GM12878 (cell line): ENCODE data around the gene ANO6. TPM values are rescaled to one million over a fixed set of nuclear protein-coding genes. Genes with fewer than 3 reads are reported as not detected.
A peak's percentile ranks its signal among the peaks of the same experiment; 100 is the strongest.

Source experiments
- ATAC-seq: fragments of 200-7000 bp; cut with Tn5 transposase; 3 replicates; pipeline ENCODE4 v1.9.1; 2020; ENCODE audit warnings: mild to moderate bottlenecking, moderate library complexity
- BruUV-seq: library from RNA; stranded (reverse); fragments of 400-500 nt; replicated peaks from 2 replicates; lab custom pipeline; 2021; lab: Mats Ljungman, UMichigan
- CTCF ChIA-PET: fragments of 300-600 bp; sonication (Branson Sonifier 250); formaldehyde crosslinking; extraction: SDS; loops from one replicate; lab custom pipeline; 2021; ENCODE audit warnings: inconsistent platforms; lab: Yijun Ruan, JAX
- POLR2A ChIA-PET: fragments of 350-600 bp; formaldehyde crosslinking; extraction: SDS; loops from one replicate; lab custom pipeline; 2021; ENCODE audit warnings: inconsistent platforms; lab: Charles Lee
- RAD21 ChIA-PET: fragments of 300-600 bp; sonication (Branson Sonifier 250); formaldehyde crosslinking; loops from one replicate; lab custom pipeline; 2023; ENCODE audit warnings: antibody characterized with exemption; ENCODE audit not compliant: unreplicated experiment; lab: Charles Lee
- SMC1A ChIA-PET: fragments of 300-600 bp; sonication (Branson Sonifier 250); formaldehyde crosslinking; loops from one replicate; lab custom pipeline; 2023; ENCODE audit not compliant: unreplicated experiment, uncharacterized antibody; lab: Charles Lee
- DNase-seq: peaks from one replicate; pipeline ENCODE4 v3.0.0-alpha.2; 2011; ENCODE audit warnings: low read depth, low spot score
- FAIRE-seq: peaks from 3 replicates; lab custom pipeline; 2011; peaks lifted over from hg19 to GRCh38; lab: Jason Lieb, UNC
- H2AFZ ChIP-seq: 2 replicates; pipeline ENCODE4 v1.6.0; 2011; ENCODE audit warnings: low read depth, low read length, control low read depth; ENCODE audit not compliant: control insufficient read depth
- H3K27ac ChIP-seq: 2 replicates; pipeline ENCODE4 v1.5.1; 2011; ENCODE audit warnings: control low read depth; ENCODE audit not compliant: control insufficient read depth, insufficient read depth
- H3K27me3 ChIP-seq, 2 experiments: replicated peaks in 1 of 2; 2 replicates each; pipeline versions ENCODE4 v1.6.0 to v1.6.1; 2011; ENCODE audit warnings: low read length in 1 of 2; ENCODE audit not compliant: control insufficient read depth in 2 of 2, insufficient read depth in 2 of 2
- H3K36me3 ChIP-seq, 2 experiments: 2 replicates each; pipeline ENCODE4 v1.5.1; 2011; ENCODE audit warnings: low read length in 1 of 2; ENCODE audit not compliant: control insufficient read depth in 2 of 2, insufficient read depth in 2 of 2
- H3K4me1 ChIP-seq: 2 replicates; pipeline ENCODE4 v1.6.1; 2011; ENCODE audit warnings: mild to moderate bottlenecking, low read length, moderate library complexity, mixed read lengths; ENCODE audit not compliant: control insufficient read depth, insufficient read depth
- H3K4me2 ChIP-seq: 2 replicates; pipeline ENCODE4 v1.6.0; 2011; ENCODE audit warnings: control low read depth; ENCODE audit not compliant: control insufficient read depth, insufficient read depth
- H3K4me3 ChIP-seq: fragments of 200-600 bp; sonication (generic); 2 replicates; pipeline ENCODE4 v1.5.1; 2016
- H3K79me2 ChIP-seq: 2 replicates; pipeline ENCODE4 v1.6.0; 2011; ENCODE audit warnings: low read length; ENCODE audit not compliant: control insufficient read depth, insufficient read depth
- H3K9ac ChIP-seq: 2 replicates; pipeline ENCODE4 v1.8.0; 2011; ENCODE audit warnings: low read length, control low read depth, mixed read lengths; ENCODE audit not compliant: control insufficient read depth, insufficient read depth
- H3K9me3 ChIP-seq: replicated peaks from 3 replicates; pipeline ENCODE4 v1.5.1; 2011; ENCODE audit warnings: mild to moderate bottlenecking, low read length; ENCODE audit not compliant: control insufficient read depth, insufficient read depth
- H4K20me1 ChIP-seq: 2 replicates; pipeline ENCODE4 v1.6.0; 2011; ENCODE audit not compliant: control insufficient read depth, insufficient read depth
- BCL11A ChIP-seq: IDR thresholded peaks from 2 replicates; pipeline ENCODE4 v1.6.1; 2011; ENCODE audit warnings: low read depth, low read length
- BHLHE40 ChIP-seq, 2 experiments: fragments of 450-650 bp in 1 of 2; IDR thresholded peaks; 2 replicates each; pipeline ENCODE4 v1.6.1; 2011 to 2017; ENCODE audit warnings: low read depth in 2 of 2, borderline replicate concordance in 1 of 2, improper control_type of control experiment in 1 of 2, low read length in 1 of 2, mild to moderate bottlenecking in 1 of 2
- CHD1 ChIP-seq: IDR thresholded peaks from 2 replicates; pipeline ENCODE4 v1.6.1; 2012; ENCODE audit warnings: low read depth, low read length, improper control_type of control experiment
- EZH2 ChIP-seq: IDR thresholded peaks from 2 replicates; pipeline ENCODE4 v1.6.1; 2012; ENCODE audit warnings: low read depth, mild to moderate bottlenecking, control low read depth, inconsistent platforms, low read length, borderline replicate concordance; ENCODE audit not compliant: control insufficient read depth
- NR2C1 ChIP-seq: fragments of 450-650 bp; IDR thresholded peaks from 2 replicates; pipeline ENCODE4 v1.6.1; 2017; ENCODE audit warnings: antibody characterized with exemption, mild to moderate bottlenecking, moderate library complexity
- RUNX3 ChIP-seq: IDR thresholded peaks from 2 replicates; pipeline ENCODE4 v1.6.1; 2012; ENCODE audit warnings: low read length, inconsistent platforms
- ZNF217 ChIP-seq: fragments of 450-650 bp; IDR thresholded peaks from 2 replicates; pipeline ENCODE4 v1.6.1; 2017; ENCODE audit warnings: antibody characterized with exemption, mild to moderate bottlenecking
- WGBS: methylation state at CpG from one replicate; pipeline ENCODE4 v1.1.6; 2016; ENCODE audit warnings: low lambda C conversion rate; ENCODE audit not compliant: insufficient replicate concordance, insufficient coverage; ENCODE audit errors: missing lambda C conversion rate; 5-methylcytosine and 5-hydroxymethylcytosine counted together
- in situ Hi-C: fragments of 300-500 bp; cut with MboI; formaldehyde crosslinking; loops from 9 replicates; pipeline ENCODE4 v1.14.3; 2018; ENCODE audit warnings: mixed read lengths
- intact Hi-C: fragments of 100-400 bp; cut with micrococcal nuclease; formaldehyde crosslinking; loops from one replicate; pipeline ENCODE4 v1.14.2; 2022; ENCODE audit not compliant: unreplicated experiment
- polyA plus RNA-seq, 11 experiments: library from polyadenylated mRNA; depleted of rRNA in 4 of 11; unstranded in 6 of 11; stranded (reverse) in 5 of 11; fragments of >200 nt; fragmentation: Nextera tagmentation in 4 of 11; fragmentation: Illumina TruSeq in 1 of 11; extraction: Ambion mirVana in 4 of 11; extraction: Trizol in 1 of 11; gene quantifications; 1 replicate in 1 of 11; 2 replicates in 10 of 11; pipeline versions ENCODE4 v1.2.1 to v1.2.3, GENCODE V29; 2011 to 2016; ENCODE audit warnings: inconsistent platforms in 2 of 11, missing spikeins in 2 of 11, low read depth in 1 of 11
- total RNA-seq, 4 experiments: library from RNA; depleted of rRNA in 3 of 4; stranded (reverse); fragments of >200 nt in 3 of 4; fragmentation: Illumina TruSeq in 1 of 4; extraction: Trizol in 1 of 4; gene quantifications; 2 replicates each; pipeline versions ENCODE4 v1.2.1 to v1.2.3, GENCODE V29; 2013 to 2021

Gene ANO6
- total and polyA plus RNA-seq, 10 of the 15 experiments (the other 5 are each of a cell fraction or from before 2014, with no cell fraction given), result 4.6 to 30.3 (median 26.0) TPM

GRCh38 chr12:45219621-45220020, 3.7 kb downstream of the ANO6 start:
- TF ChIP-seq BHLHE40 (IDR thresholded peaks at IDR 0.05; ENCODE audit: borderline replicate concordance in 1 of 2, low read depth in 2 of 2, low read length in 1 of 2), result no peak
- 0 out of 2 replicates have a peak, but pooled peaks have one; percentile 16 for TF ChIP-seq RUNX3
- no peaks in the 10 kb centered on the region for H3K9me3 ChIP-seq
- no peak overlapping the region for H3K9ac ChIP-seq
- H3K4me3 ChIP-seq, result peak overlapping the region; percentile 99; the same call in 1 of the 2 replicates
- peaks cover 84% of the 10 kb centered on the region for H3K79me2 ChIP-seq
- ChIA-PET RAD21 (interaction anchor here (0.7 to 1.7 kb wide), 4 partner anchors 10 to 569 kb away, joined by 3 to 5 read pairs (median 4); no protein-coding TSS in a partner anchor), POLR2A (interaction anchor here (0.6 to 1.9 kb wide), 7 partner anchors 10 to 1419 kb away, joined by 3 to 8 read pairs (median 4); no protein-coding TSS in a partner anchor), CTCF (interaction anchor here (0.6 to 1.2 kb wide), 3 partner anchors 10 to 324 kb away, joined by 3 read pairs; no protein-coding TSS in a partner anchor), SMC1A (interaction anchor here (0.6 to 2.3 kb wide), 5 partner anchors 11 to 970 kb away, joined by 3 to 5 read pairs (median 3); no protein-coding TSS in a partner anchor)
- H4K20me1 ChIP-seq, result no peaks in the 10 kb centered on the region
- peaks cover 12% of the 10 kb centered on the region for H3K4me1 ChIP-seq
- no peak for FAIRE-seq
- H3K36me3 ChIP-seq, result no peaks in the 10 kb centered on the region
- intact Hi-C loops (loop anchor here (5.0 to 10.0 kb wide), 2 partner anchors 508 to 1155 kb away; partner anchors contain the start of genes ARID2 and SLC38A2), in situ Hi-C loops (no loop called here)
- BruUV-seq, result no TSS peak
- H3K27ac ChIP-seq, result no peak overlapping the region
- DNase-seq, result no peak
- no peak for ATAC-seq
- H3K4me2 ChIP-seq, result peak overlapping the region; percentile 4; the same call in 1 of the 2 replicates
- H3K27me3 ChIP-seq, result no peaks in the 10 kb centered on the region
- no peak overlapping the region for H2AFZ ChIP-seq
- 100% methylated on average over 2 of the region's 2 CpGs for WGBS

- Histone ChIP-seq H3K9ac (no peak overlapping the region), H3K4me3 (peak overlapping the region; percentile 99; the same call in 1 of the 2 replicates), H3K9me3 (no peaks in the 10 kb centered on the region), H3K27me3 (no peaks in the 10 kb centered on the region), H3K36me3 (no peaks in the 10 kb centered on the region), H4K20me1 (no peaks in the 10 kb centered on the region), H3K79me2 (peaks cover 89% of the 10 kb centered on the region), H2AFZ (no peak overlapping the region), H3K4me2 (peak overlapping the region; percentile 47; the same call in 1 of the 2 replicates), H3K27ac (no peak overlapping the region), H3K4me1 (peaks cover 15% of the 10 kb centered on the region)
- SMC1A ChIA-PET, result interaction anchor here (0.9 to 2.3 kb wide), 5 partner anchors 10 to 168 kb away, joined by 3 to 6 read pairs (median 3); no protein-coding TSS in a partner anchor
- ATAC-seq (no peak), FAIRE-seq (no peak), DNase-seq (no peak)
- BruUV-seq, result no TSS peak
- RAD21 ChIA-PET, result interaction anchor here (1.7 kb wide), 1 partner anchor 9 kb away, joined by 5 read pairs; no protein-coding TSS in a partner anchor
- POLR2A ChIA-PET, result interaction anchor here (1.9 kb wide), 1 partner anchor 9 kb away, joined by 8 read pairs; no protein-coding TSS in a partner anchor
- intact Hi-C loops (no loop called here), in situ Hi-C loops (no loop called here)
- CTCF ChIA-PET, result interaction anchor here (0.6 to 1.6 kb wide), 4 partner anchors 9 to 325 kb away, joined by 3 to 7 read pairs (median 3); no protein-coding TSS in a partner anchor
- TF ChIP-seq CHD1, result no peak
- TF ChIP-seq NR2C1, result no peak
- TF ChIP-seq ZNF217, result no peak
- TF ChIP-seq EZH2, result no peak
- TF ChIP-seq BCL11A, result no peak
Observed at GRCh38 chr12:45220363-45220931, 4.6 kb downstream of the ANO6 start.
